WTC11 (cell line): Measurements from ENCODE around the gene GOLPH3L. TPM values are rescaled to one million over a fixed set of nuclear protein-coding genes. Genes with fewer than 3 reads are reported as not detected.

Experiments
- ATAC-seq: fragments of 200-7000 bp; cut with Tn5 transposase; 2 replicates; pipeline ENCODE4 v1.10.0; 2021; ENCODE audit warnings: mild to moderate bottlenecking, moderate library complexity
- CTCF ChIA-PET: fragments of 300-600 bp; sonication (Branson Sonifier 250); formaldehyde crosslinking; loops from one replicate; lab custom pipeline; 2021; ENCODE audit warnings: antibody characterized with exemption; lab: Charles Lee
- POLR2A ChIA-PET: fragments of 350-600 bp; sonication (Branson Sonifier 250); formaldehyde crosslinking; loops from one replicate; lab custom pipeline; 2021; ENCODE audit warnings: antibody characterized with exemption; lab: Charles Lee
- DNase-seq: peaks from one replicate; pipeline ENCODE4 v3.0.0; 2021; ENCODE audit warnings: low spot score
- H3K27ac Mint-ChIP-seq: 2 replicates; pipeline ENCODE4 v1.8.0; 2021; ENCODE audit warnings: mixed read lengths
- H3K27me3 Mint-ChIP-seq: 2 replicates; pipeline ENCODE4 v1.8.0; 2021; ENCODE audit warnings: low read depth, mild to moderate bottlenecking, moderate library complexity, mixed read lengths
- H3K36me3 Mint-ChIP-seq: 2 replicates; pipeline ENCODE4 v1.8.0; 2021; ENCODE audit warnings: mixed read lengths
- H3K4me1 Mint-ChIP-seq: 2 replicates; pipeline ENCODE4 v1.8.0; 2022; ENCODE audit warnings: mixed read lengths
- H3K4me3 Mint-ChIP-seq: 2 replicates; pipeline ENCODE4 v1.8.0; 2021; ENCODE audit warnings: mild to moderate bottlenecking, moderate library complexity, mixed read lengths
- H3K9me3 Mint-ChIP-seq: 2 replicates; pipeline ENCODE4 v1.8.0; 2021; ENCODE audit warnings: mixed read lengths
- AFF4 ChIP-seq: sonication (generic); formaldehyde crosslinking; IDR thresholded peaks from 2 replicates; pipeline ENCODE4 v1.8.1; 2023; ENCODE audit warnings: mild to moderate bottlenecking, missing genetic modification reagents, borderline replicate concordance
- AR ChIP-seq: fragments of 250-450 bp; sonication (Bioruptor Pico); IDR thresholded peaks from 2 replicates; pipeline ENCODE4 v1.9.0; 2021; ENCODE audit warnings: mild to moderate bottlenecking
- FOXJ3 ChIP-seq: sonication (generic); formaldehyde crosslinking; IDR thresholded peaks from 2 replicates; pipeline ENCODE4 v1.9.0; 2021; ENCODE audit warnings: missing genetic modification reagents, mild to moderate bottlenecking, borderline replicate concordance
- HMGXB4 ChIP-seq: sonication (generic); formaldehyde crosslinking; IDR thresholded peaks from 2 replicates; pipeline ENCODE4 v1.8.1; 2023; ENCODE audit warnings: mild to moderate bottlenecking, moderate library complexity, missing genetic modification reagents
- KAT7 ChIP-seq: sonication (generic); formaldehyde crosslinking; IDR thresholded peaks from 2 replicates; pipeline ENCODE4 v1.8.1; 2023; ENCODE audit warnings: missing genetic modification reagents, mild to moderate bottlenecking, borderline replicate concordance
- TP53 ChIP-seq: sonication (generic); formaldehyde crosslinking; IDR thresholded peaks from 2 replicates; pipeline ENCODE4 v1.8.1; 2023; ENCODE audit warnings: mild to moderate bottlenecking, missing genetic modification reagents
- ZNF121 ChIP-seq: sonication (generic); formaldehyde crosslinking; IDR thresholded peaks from 2 replicates; pipeline ENCODE4 v1.8.0; 2023; ENCODE audit warnings: missing genetic modification reagents
- ZNF317 ChIP-seq: sonication (generic); formaldehyde crosslinking; IDR thresholded peaks from 2 replicates; pipeline ENCODE4 v1.8.1; 2023; ENCODE audit warnings: low read depth, mild to moderate bottlenecking, moderate library complexity, missing genetic modification reagents, borderline replicate concordance
- total RNA-seq: library from RNA; stranded (reverse); gene quantifications from 3 replicates; pipeline ENCODE4 v1.2.3, GENCODE V29; 2021

Gene GOLPH3L
- total RNA-seq, 1 experiment from 2014 or later, result 39.5 TPM

GRCh38 chr1:150688763-150689162, 8.2 kb downstream of the GOLPH3L start (continued):
- no peak for TF ChIP-seq AFF4 (CRISPR knock-in tag)

- no peaks in the 10 kb centered on the region for H3K27me3 Mint-ChIP-seq
- peak overlapping the region; percentile 27; the same call in 1 of the 2 replicates for H3K27ac Mint-ChIP-seq
- H3K4me3 Mint-ChIP-seq, result no peak overlapping the region
- H3K9me3 Mint-ChIP-seq, result no peaks in the 10 kb centered on the region
- ChIA-PET CTCF (no interaction called here), POLR2A (interaction anchor here (1.1 kb wide), 1 partner anchor 57 kb away, joined by 4 read pairs; the partner anchor contains the start of gene ENSA)
- TF ChIP-seq FOXJ3 (CRISPR knock-in tag) (no peak), ZNF121 (0 out of 2 replicates have a peak, but pooled peaks have one; percentile 1)
- peaks cover 9% of the 10 kb centered on the region for H3K4me1 Mint-ChIP-seq
- DNase-seq (no peak), ATAC-seq (no peak)
- peaks cover 35% of the 10 kb centered on the region for H3K36me3 Mint-ChIP-seq
These were observed 10.7 kb downstream of the GOLPH3L start for GRCh38 chr1:150686275-150686674.

- TF ChIP-seq ZNF121 (no peak), TP53 (CRISPR knock-in tag) (no peak), KAT7 (no peak), AR (CRISPR knock-in tag) (no peak), ZNF317 (CRISPR knock-in tag) (no peak), HMGXB4 (CRISPR knock-in tag) (no peak), AFF4 (CRISPR knock-in tag) (no peak)
- TF ChIP-seq, all 79 proteins: peak for 0
- ChIA-PET CTCF (interaction anchor here (1.1 to 1.2 kb wide), 2 partner anchors 123 to 124 kb away, joined by 3 read pairs; no protein-coding TSS in a partner anchor), POLR2A (interaction anchor here (0.8 to 2.1 kb wide), 2 partner anchors 10 to 13 kb away, joined by 3 to 7 read pairs; partner anchors contain the start of gene GOLPH3L)
- peaks cover 9% of the 10 kb centered on the region for H3K4me1 Mint-ChIP-seq
- no peaks in the 10 kb centered on the region for H3K9me3 Mint-ChIP-seq
- H3K4me3 Mint-ChIP-seq, result no peak overlapping the region
- H3K27me3 Mint-ChIP-seq, result no peaks in the 10 kb centered on the region
- DNase-seq (no peak), ATAC-seq (no peak)
- no peak overlapping the region for H3K27ac Mint-ChIP-seq
- peaks cover 35% of the 10 kb centered on the region for H3K36me3 Mint-ChIP-seq
These were observed 13.0 kb downstream of the GOLPH3L start for GRCh38 chr1:150683914-150684313.
